ENCODE data around the gene CDK5R2.
"Not testable (repeated sequence)": the region's sequence is repeated elsewhere in the genome, so short reads cannot be mapped to it uniquely, and the experiment has no call there.

The CDK5R2 gene

DNA sequence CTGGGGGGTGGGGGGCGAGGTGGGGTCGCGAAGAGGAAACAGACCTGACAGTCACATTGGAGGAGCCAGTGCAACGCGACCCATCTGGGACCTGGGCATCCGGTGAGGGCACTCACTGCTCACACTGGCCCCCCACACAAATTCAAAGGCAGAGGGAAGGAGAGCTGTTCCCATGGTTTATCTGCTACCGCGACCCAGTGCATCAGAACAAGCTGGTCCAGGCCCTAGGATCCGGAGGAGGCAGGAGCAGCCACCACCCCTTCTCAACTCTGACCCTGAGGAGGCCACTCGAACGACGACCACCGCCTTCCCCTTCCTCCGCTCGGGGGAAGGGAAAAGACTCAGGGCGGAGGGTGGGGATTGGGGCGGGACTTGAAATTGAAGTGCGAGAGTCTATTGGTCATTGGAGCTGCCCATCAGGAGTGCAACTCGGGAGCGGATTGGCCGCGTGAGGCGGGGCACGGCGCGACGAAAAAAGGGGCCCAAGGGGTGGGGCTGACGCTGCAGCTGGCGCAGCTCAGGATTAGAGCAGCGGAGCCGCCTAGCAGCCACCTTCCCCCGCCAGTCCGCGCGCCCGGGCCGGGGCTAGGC, at the start of gene CDK5R2:
TSS of gene CDK5R2 (plus strand) at position 526 of the 591 bp plus-strand sequence. CDS start 155 bp downstream, outside the sequence.
- H3K27ac Mint-ChIP-seq, result no peak within 1 kb of the TSS
- no peaks in the 10 kb centered on the region for H3K9me3 Mint-ChIP-seq
- H3K4me1 Mint-ChIP-seq (ENCODE audit: low read depth), result peaks cover 6% of the 10 kb centered on the region
- H3K4me3 Mint-ChIP-seq, result no peak within 1 kb of the TSS
- peaks cover 3% of the 10 kb centered on the region for H3K36me3 Mint-ChIP-seq (ENCODE audit: low read depth)
- peaks cover 85% of the 10 kb centered on the region for H3K27me3 Mint-ChIP-seq (ENCODE audit: low read depth)

DNA sequence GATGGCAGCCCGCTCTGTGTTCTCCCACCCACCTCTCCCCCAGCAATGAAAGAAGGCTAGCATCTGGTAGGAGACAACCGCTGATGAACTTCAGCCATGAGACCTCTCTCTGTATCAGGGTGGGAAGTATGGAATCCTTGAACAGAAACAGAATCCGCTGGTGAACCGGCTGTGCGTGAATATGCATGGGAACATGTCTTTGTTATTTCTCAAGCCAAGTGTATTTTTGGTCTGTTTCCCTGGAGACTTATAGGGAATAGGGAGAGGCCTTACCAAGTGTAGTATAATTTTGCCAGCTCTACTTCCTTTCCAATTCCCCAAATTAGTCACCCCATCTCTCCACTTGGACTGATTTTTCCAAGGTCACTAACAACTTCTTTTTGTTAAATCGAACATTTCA, 48.7 kb upstream of the CDK5R2 start:
- H3K27me3 Mint-ChIP-seq (ENCODE audit: low read depth), result peaks cover 44% of the 10 kb centered on the region
- no peak overlapping the region for H3K27ac Mint-ChIP-seq
- peaks cover 5% of the 10 kb centered on the region for H3K4me1 Mint-ChIP-seq (ENCODE audit: low read depth)
- H3K4me3 Mint-ChIP-seq, result no peak overlapping the region
- no peaks in the 10 kb centered on the region for H3K9me3 Mint-ChIP-seq
- no peaks in the 10 kb centered on the region for H3K36me3 Mint-ChIP-seq (ENCODE audit: low read depth)

DNA sequence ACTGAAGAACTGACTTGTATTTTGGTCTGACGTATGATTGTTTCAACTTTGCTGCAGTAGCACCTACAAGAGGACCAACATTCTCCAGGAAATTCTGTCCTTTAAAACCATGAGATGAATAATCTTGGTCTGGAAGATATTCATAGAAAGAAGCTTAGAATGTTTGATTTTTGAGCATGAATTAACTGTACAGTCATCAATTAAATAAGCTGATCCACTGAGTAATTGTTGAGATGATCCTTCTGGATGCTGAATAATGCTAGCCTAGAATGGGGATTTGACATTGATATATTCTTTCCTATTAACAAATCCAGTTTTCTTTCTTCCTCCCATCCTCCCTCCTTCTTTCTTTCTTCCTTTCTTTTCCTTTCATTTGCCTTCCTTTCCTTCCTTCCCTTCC, 39.0 kb upstream of the CDK5R2 start:
- Mint-ChIP-seq H3K4me1 (ENCODE audit: low read depth) (no peaks in the 10 kb centered on the region), H3K9me3 (peaks cover 15% of the 10 kb centered on the region), H3K27ac (no peak overlapping the region), H3K36me3 (ENCODE audit: low read depth) (no peaks in the 10 kb centered on the region), H3K27me3 (ENCODE audit: low read depth) (peaks cover 38% of the 10 kb centered on the region), H3K4me3 (no peak overlapping the region)

DNA sequence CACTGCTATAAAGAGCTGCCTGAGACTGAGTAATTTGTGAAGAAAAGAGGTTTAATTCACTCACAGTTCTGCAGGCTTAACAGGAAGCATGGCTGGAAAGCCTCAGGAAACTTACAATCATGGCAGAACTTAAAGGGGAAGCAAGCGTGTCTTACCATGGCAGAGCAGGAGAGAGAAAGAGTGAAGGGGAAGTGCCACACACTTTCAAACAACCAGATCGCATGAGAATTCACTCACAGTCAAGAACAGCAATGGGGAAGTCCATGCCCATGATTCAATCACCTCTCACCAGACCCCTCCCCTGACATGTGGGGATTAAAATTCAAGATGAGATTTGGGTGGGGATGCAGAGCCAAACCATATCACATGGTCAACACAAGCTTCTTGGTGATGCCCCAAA, 34.7 kb upstream of the CDK5R2 start:
- Mint-ChIP-seq H3K27me3 (ENCODE audit: low read depth) (peaks cover 31% of the 10 kb centered on the region), H3K36me3 (ENCODE audit: low read depth) (no peaks in the 10 kb centered on the region), H3K4me3 (no peak overlapping the region), H3K4me1 (ENCODE audit: low read depth) (no peaks in the 10 kb centered on the region), H3K27ac (no peak overlapping the region), H3K9me3 (peaks cover 15% of the 10 kb centered on the region)

DNA sequence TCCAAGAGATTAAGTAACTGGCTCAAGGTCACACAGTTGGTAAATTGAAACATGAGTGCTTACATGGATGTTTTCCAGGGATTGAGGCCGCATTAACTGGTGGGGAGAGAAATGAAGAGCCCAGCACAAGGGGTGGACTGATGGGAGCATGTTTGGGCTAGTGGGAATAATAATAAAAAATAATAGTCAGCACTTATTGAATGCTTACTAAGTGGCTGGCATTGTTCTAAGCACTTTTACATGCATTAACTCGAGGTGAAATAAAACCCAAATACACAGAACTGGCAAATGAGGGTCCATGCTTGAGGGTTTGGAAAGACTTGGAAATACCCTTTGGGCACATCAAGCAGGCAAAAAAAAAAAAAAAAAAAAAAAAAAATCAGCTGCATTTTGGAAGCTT, 34.0 kb upstream of the CDK5R2 start:
- Mint-ChIP-seq H3K27ac (no peak overlapping the region), H3K36me3 (ENCODE audit: low read depth) (no peaks in the 10 kb centered on the region), H3K4me1 (ENCODE audit: low read depth) (no peaks in the 10 kb centered on the region), H3K4me3 (no peak overlapping the region), H3K27me3 (ENCODE audit: low read depth) (peaks cover 25% of the 10 kb centered on the region), H3K9me3 (peaks cover 15% of the 10 kb centered on the region)

DNA sequence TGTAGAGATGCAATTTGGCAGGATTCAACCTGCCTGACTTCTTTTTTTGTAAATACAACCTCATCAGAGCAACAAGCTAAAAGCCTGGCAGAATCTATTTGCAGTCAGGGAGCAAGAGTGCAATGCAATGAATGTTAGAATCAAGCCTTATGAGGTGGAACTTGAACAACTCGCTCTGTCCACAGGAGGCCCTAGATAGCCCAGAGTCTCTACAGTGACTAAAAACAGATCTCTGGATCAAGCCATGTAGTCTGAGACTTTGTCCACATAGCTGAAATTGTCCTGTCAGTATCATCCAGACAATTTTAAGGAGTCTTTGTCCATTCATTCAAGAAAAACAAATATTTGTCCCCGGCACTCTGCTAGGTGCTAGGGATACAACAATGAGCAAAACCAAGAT, 32.0 kb upstream of the CDK5R2 start:
- Mint-ChIP-seq H3K4me1 (ENCODE audit: low read depth) (no peaks in the 10 kb centered on the region), H3K9me3 (peaks cover 13% of the 10 kb centered on the region), H3K4me3 (no peak overlapping the region), H3K27me3 (ENCODE audit: low read depth) (peaks cover 25% of the 10 kb centered on the region), H3K27ac (no peak overlapping the region), H3K36me3 (ENCODE audit: low read depth) (no peaks in the 10 kb centered on the region)

DNA sequence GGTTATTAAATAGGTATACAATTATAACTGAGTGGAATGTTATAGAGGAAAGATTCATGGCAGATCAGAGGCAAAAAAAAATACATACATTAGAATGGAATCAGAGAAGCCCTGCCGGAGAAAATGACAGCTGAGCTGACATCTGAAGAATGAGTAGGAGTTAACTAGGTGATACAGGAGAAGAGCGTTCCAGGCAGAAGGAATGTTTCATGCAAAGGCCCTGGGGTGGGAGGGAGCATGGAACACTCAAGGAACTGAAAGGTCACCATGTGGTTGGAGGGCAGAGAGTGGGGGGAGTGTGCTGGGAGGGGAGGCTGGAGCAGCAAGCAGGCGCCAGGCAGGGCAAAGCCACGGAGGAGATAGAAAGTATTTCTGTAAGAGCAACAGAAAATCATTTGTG, 31.6 kb upstream of the CDK5R2 start:
- Mint-ChIP-seq H3K27ac (no peak overlapping the region), H3K4me3 (no peak overlapping the region), H3K36me3 (ENCODE audit: low read depth) (no peaks in the 10 kb centered on the region), H3K4me1 (ENCODE audit: low read depth) (no peaks in the 10 kb centered on the region), H3K27me3 (ENCODE audit: low read depth) (peaks cover 25% of the 10 kb centered on the region), H3K9me3 (peaks cover 9% of the 10 kb centered on the region)

DNA sequence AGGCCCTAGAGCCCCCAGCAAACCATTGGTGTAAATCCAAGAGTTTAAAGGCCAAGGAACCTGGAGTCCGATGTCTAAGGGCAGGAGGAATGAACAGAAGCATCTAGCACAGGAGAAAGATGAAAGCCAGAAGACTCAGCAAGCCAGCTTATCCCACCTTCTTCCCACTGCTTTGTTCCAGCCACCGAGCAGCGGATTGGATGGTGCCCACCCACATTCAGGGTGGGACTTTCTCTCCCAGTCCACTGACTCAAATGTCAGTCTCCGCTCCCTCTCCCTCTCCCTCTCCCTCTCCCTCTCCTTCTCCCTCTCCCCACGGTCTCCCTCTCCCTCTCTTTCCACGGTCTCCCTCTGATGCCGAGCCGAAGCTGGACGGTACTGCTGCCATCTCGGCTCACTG, 29.0 kb upstream of the CDK5R2 start:
- H3K9me3 Mint-ChIP-seq; H3K4me3 Mint-ChIP-seq; H3K27ac Mint-ChIP-seq; H3K4me1 Mint-ChIP-seq (ENCODE audit: low read depth); H3K36me3 Mint-ChIP-seq (ENCODE audit: low read depth): not testable (repeated sequence)
- H3K27me3 Mint-ChIP-seq (ENCODE audit: low read depth), result peaks cover 20% of the 10 kb centered on the region

DNA sequence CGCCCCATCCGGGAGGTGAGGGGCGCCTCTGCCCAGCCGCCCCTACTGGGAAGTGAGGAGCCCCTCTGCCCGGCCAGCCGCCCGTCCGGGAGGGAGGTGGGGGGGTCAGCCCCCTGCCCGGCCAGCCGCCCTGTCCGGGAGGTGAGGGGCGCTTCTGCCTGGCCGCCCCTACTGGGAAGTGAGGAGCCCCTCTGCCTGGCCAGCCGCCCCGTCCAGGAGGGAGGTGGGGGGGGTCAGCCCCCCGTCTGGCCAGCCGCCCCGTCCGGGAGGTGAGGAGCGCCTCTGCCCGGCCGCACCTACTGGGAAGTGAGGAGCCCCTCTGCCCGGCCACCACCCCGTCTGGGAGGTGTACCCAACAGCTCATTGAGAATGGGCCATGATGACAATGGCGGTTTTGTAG, 27.7 kb upstream of the CDK5R2 start:
- H3K4me1 Mint-ChIP-seq (ENCODE audit: low read depth); H3K27ac Mint-ChIP-seq: not testable (repeated sequence)

DNA sequence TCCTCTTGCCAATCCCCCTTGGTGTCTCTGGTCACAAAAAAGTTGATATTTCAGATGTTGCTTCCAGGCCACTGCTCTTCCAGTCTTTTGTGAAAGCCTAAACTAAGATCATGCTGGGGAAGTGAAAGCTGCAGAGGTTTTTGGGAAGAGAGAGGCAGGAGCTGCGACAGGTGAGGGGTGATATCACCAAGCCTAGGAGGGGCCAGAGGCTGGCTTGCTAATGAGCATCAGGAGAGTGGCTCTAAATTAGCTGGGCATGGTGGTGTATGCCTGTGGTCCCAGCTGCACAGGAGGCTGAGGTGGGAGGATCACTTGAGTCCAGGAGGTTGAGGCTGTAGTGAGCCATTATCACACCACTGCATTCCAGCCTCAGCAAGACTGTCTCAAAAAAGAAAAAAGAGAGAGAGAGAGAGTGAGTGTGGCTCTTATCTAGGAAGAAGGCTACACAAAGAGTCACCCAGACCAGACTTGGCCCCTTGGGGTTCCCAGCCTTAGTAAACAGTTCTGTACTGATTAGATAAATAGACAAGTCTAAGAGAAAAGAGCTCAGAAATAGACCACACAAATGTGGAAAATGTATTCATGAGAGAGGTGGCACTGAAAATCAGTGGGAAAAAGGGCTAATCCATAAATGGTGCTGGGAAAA, 14.6 kb upstream of the CDK5R2 start:
- Mint-ChIP-seq H3K27me3 (ENCODE audit: low read depth) (peaks cover 45% of the 10 kb centered on the region), H3K4me3 (no peak overlapping the region), H3K4me1 (ENCODE audit: low read depth) (no peaks in the 10 kb centered on the region), H3K36me3 (ENCODE audit: low read depth) (no peaks in the 10 kb centered on the region), H3K27ac (no peak overlapping the region), H3K9me3 (no peaks in the 10 kb centered on the region)

More for the DNA sequence above, 27.7 kb upstream of the CDK5R2 start:
- not testable (repeated sequence) for H3K9me3 Mint-ChIP-seq; H3K4me3 Mint-ChIP-seq; H3K36me3 Mint-ChIP-seq (ENCODE audit: low read depth)
- peaks cover 21% of the 10 kb centered on the region for H3K27me3 Mint-ChIP-seq (ENCODE audit: low read depth)

DNA sequence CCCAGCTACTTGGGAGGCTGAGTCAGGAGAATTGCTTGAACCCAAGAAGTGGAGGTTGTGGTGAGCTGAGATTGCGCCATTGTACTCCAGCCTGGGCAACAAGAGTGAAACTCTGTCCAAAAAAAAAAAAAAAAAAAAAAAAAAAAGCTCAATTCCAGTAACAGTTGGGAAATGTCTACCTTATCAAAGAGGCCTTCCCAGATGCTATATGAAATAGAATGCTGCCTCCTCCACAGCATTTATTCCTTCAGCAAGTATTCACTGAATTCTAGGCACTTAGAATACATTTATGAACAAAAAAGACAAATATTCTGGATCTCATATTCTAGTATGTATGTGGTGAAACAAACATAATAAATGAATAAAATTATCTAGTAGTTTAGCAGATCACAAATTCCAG, 12.8 kb upstream of the CDK5R2 start:
- Mint-ChIP-seq H3K9me3 (no peaks in the 10 kb centered on the region), H3K36me3 (ENCODE audit: low read depth) (no peaks in the 10 kb centered on the region), H3K27ac (no peak overlapping the region), H3K27me3 (ENCODE audit: low read depth) (peaks cover 41% of the 10 kb centered on the region), H3K4me1 (ENCODE audit: low read depth) (no peaks in the 10 kb centered on the region), H3K4me3 (no peak overlapping the region)

DNA sequence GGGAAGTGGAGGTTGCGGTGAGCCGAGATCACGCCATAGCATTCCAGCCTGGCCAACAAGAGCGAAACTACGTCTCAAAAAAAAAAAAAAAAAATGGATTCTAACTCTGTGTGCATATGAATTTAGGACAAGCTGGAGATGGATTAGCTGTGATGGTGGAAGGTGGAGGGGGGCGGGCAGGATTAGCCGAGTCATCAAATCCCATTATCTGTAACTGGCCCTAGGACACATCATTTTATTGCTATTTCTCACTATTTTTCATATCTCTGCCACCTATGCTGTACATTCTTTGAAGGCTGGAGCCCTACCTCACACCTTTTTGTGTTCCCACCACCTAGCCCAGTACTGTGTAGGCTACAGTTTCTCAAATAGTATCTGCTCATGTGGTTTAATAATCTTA, 7.3 kb upstream of the CDK5R2 start:
- Mint-ChIP-seq H3K27me3 (ENCODE audit: low read depth) (peaks cover 47% of the 10 kb centered on the region), H3K36me3 (ENCODE audit: low read depth) (no peaks in the 10 kb centered on the region), H3K9me3 (no peaks in the 10 kb centered on the region), H3K4me3 (no peak overlapping the region), H3K4me1 (ENCODE audit: low read depth) (no peaks in the 10 kb centered on the region), H3K27ac (no peak overlapping the region)

DNA sequence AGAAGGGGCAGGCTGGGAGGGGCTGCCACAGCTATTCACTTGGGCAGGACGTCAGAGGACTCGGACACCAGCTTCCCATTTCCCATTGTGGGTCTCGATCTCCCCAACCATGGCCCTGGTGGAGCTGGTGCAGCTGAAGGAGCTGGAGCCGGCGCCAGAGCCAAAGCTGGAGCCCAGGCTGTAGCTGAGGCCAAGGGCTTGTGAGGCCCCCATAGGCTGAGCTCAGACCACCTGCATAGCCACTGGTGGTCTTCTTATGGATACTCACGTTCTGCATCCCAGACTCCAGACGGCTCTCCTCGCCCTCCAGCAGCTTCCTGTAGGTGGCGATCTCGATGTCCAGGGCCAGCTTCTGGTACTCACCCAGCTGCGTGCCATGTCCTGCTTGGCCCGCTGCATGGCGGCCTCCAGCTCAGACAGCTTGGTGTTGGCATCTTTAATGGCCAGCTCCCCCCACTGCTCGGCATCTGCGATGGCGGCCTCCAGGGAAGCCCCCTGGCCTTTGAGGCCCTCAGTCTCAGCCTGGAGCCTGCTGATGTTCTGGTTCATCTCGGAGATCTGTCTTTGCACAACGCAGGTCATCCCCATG, 6.0 kb upstream of the CDK5R2 start:
- no peaks in the 10 kb centered on the region for H3K9me3 Mint-ChIP-seq
- H3K36me3 Mint-ChIP-seq (ENCODE audit: low read depth), result no peaks in the 10 kb centered on the region
- H3K27ac Mint-ChIP-seq, result no peak overlapping the region
- peaks cover 58% of the 10 kb centered on the region for H3K27me3 Mint-ChIP-seq (ENCODE audit: low read depth)
- H3K4me1 Mint-ChIP-seq (ENCODE audit: low read depth), result no peaks in the 10 kb centered on the region
- H3K4me3 Mint-ChIP-seq, result no peak overlapping the region

DNA sequence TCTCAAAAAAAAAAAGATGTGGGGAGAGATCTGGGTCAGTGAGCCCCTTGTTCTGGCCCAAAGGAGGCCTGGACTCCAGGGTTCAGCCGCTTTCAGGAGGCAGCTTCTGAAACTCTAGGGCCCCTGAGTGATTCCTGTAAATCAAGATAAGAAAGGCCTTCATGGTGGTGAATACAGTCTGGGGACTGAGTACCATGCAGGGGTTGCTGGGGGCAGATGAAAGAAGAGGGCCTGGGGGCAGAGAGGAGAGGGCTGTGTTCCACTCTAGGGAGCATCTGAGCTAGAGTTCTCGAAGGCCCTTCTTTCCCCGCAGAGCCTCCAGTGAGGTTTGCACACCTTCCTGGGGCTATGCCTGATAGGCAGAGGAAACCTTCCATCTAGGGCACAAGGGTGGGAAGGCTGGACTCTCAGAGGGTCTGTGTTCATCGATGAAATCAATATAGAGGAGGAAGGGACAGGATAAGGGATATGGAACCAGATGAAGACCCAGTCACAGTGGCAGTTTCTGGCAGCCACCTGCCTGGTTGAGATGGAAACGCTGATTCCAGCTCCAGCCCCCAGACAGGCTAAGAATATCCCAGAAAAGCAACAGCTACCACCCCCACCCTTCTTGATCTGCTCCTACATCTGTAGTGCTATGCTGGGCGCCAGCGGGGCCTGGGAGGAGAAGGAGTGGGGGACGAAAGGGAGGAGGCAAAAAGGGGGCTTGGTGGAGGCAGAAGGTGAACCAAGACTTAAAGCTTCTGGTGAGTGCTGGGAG, 4.7 kb upstream of the CDK5R2 start:
- H3K4me1 Mint-ChIP-seq (ENCODE audit: low read depth), result peaks cover 2% of the 10 kb centered on the region
- H3K36me3 Mint-ChIP-seq (ENCODE audit: low read depth), result no peaks in the 10 kb centered on the region
- no peak overlapping the region for H3K4me3 Mint-ChIP-seq
- H3K27me3 Mint-ChIP-seq (ENCODE audit: low read depth), result peaks cover 69% of the 10 kb centered on the region
- no peaks in the 10 kb centered on the region for H3K9me3 Mint-ChIP-seq
- no peak overlapping the region for H3K27ac Mint-ChIP-seq

DNA sequence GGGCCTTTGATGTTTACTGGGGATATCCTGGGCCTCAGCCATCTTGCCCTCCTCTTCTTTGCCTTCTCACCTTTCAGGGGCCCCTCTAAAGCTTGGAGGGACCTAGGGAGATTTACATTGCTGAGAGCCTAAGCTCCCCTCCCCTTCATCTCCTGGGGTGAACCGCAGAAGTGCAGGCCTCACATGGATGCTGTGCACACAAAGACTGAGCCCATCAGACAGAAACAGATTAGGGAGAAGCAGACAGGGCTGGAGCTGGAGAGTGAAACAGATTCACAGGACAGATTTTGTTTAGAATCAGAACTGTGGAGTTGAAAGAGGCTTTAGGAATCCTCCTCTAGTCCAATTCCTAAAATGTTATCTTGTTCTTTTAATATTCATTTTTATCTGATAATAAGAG, 3.4 kb upstream of the CDK5R2 start:
- H3K4me1 Mint-ChIP-seq (ENCODE audit: low read depth), result peaks cover 2% of the 10 kb centered on the region
- H3K27me3 Mint-ChIP-seq (ENCODE audit: low read depth), result peaks cover 69% of the 10 kb centered on the region
- no peak overlapping the region for H3K4me3 Mint-ChIP-seq
- no peaks in the 10 kb centered on the region for H3K36me3 Mint-ChIP-seq (ENCODE audit: low read depth)
- H3K9me3 Mint-ChIP-seq, result no peaks in the 10 kb centered on the region
- no peak overlapping the region for H3K27ac Mint-ChIP-seq

All from T-helper 1 cell treated with Interleukin-12 subunit alpha and Interleukin-12 subunit beta and Interleukin-4 antibody, amounts not matched to agents 30 μg/mL and 1 μg/mL, for 36 hours (primary cell).